GM18858 (cell line): ENCODE measurements around the gene PRRX2.
"Not testable (repeated sequence)": the region's sequence is repeated elsewhere in the genome, so short reads cannot be mapped to it uniquely, and the experiment has no call there.

Source experiments
- ATAC-seq: cut with Tn5 transposase; IDR thresholded peaks from one replicate; pipeline ENCODE4 v1.9.1; 2021; ENCODE audit not compliant: unreplicated experiment

Gene PRRX2

DNA sequence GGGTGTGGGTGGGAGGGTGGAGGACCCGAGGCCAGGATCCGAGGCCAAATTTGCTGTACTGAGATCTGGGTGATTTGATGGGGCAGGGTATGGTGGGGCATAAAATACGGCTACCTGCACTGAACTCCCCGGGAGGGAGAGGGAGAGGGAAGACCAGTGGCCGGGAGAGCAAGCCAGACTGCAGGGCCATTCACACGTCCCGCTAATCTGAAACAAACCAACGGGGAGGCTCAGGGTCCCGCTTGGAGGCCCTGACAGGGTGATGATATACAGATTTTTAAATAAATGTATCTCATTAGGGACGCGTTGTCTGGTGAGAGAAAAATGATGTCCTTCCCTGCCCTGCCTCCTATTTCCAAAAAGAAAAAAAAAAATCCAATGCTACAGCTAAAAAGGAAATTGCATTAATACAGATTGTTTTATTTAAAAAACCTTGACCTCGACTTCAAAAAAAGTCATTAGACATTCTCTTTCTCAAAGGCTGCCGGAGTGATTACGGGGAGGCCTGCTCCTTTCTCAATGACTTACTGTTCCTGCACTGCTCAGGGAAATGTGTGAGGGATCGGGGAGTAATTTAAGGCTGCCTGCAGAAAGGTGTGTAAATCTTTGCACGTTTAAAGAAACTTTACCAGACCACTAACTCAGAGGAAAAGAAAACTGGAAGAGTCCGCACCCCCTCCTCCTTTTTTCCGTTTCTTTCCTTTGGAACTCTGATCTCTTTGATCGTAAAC is 11.5 kb upstream of the PRRX2 start:
- ATAC-seq = no peak

DNA sequence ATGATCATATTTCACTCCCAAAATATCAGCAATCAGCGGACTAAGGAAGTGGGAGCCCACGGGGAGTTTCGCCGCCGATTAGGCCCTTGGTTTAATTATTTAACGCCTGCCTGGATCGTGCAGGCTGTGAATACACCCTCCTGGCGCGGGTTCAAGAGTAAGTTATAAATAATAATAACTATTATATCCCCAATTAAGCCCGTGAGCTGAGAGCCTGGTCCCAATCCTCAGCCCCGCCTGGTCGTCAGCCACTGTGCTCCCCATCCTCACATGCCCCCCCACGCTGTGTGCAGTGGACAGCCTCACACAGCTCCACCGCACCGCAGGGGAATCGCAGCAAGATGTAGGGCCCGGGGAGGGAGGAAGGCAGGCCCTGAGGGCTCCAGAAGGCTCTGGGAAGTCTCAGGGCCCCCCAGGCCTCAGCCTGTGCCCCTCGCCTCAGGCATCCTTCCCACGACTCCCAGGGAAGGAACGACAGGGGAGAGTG is 10.8 kb upstream of the PRRX2 start:
- no peak for ATAC-seq

DNA sequence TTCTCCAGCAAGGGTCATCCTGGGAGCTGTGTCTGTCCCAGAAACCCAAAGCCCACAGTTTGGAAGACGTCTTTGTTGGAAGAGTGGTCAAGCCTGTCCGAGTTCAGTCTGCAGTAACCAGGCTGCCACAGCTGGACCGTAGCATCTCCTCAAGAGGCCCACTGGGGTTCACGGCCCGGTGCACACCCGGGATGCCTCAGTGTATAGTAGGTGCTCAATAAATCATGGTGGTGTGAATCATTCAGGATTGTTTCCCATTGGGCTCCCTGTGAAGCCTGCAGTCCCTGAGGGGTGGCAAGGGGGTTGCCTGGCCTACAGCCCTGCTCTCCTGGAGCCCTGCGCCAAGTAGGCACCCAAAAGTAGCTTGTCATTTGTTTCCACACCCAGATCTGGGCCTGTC is 10.3 kb upstream of the PRRX2 start:
- ATAC-seq = no peak

DNA sequence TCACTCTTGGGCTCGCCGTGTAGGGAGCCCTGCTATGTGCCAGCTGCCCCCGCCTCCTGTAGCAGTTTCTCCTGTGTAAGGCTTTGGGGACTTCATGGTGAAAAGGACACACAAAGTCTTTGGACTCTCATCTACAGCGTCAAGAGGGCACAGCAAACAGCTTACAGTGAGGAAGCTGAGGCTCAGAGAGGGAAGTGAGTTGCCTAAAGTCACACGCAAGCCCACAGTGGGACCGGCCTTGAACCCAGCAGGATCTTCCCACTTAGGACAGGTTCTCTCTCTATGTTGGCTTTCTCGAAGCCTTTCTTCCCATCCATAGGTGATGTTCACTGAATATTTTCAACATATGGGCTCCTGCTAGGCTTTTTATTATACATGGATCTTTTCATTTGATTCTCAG is 9.8 kb upstream of the PRRX2 start:
- ATAC-seq = no peak

DNA sequence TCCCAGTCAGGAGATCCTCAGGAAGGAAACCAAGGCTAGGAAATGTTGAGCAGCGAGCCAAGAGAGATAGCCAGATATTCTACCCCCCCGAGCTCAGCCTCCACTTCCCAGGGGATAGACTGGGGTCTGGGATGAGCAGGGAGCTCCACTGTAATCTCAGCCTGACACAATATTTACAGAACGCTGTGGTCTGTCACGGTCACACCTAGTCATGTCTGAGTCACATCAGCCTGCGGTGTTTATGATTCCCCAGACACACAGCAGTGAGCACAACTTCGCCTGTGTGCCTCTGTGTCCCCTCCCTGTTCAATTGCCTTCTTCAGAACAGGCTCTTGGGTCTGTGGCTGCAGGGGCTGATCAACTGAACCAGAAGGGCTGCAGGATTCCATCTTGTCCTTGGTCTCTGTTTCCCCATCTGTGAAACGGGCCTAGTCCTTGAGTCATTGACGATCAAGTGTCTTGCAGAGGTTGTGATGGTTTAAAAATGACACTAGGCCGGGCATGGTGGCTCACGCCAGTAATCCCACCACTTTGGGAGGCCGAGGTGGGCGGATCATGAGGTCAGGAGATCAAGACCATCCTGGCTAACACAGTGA is 8.6 kb upstream of the PRRX2 start:
- ATAC-seq = no peak

DNA sequence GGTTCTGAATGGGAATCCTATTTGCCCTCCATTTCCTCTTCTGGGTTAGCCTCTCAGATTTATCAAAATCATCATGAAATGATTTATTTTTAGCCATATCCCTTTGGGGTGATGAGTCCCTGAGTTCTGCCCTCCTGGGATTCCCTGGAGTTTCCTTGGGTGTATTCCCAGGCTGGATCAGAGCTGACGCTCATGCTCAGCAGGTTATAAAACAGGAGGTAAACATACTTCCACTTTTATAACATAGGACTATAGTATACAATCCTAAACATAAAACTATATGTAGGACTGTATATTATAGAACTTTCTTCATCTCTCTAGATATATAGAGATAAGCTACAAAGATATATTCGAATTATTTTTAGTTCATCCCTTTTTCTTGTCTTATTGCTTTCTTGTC is 4.4 kb upstream of the PRRX2 start:
- no peak for ATAC-seq

DNA sequence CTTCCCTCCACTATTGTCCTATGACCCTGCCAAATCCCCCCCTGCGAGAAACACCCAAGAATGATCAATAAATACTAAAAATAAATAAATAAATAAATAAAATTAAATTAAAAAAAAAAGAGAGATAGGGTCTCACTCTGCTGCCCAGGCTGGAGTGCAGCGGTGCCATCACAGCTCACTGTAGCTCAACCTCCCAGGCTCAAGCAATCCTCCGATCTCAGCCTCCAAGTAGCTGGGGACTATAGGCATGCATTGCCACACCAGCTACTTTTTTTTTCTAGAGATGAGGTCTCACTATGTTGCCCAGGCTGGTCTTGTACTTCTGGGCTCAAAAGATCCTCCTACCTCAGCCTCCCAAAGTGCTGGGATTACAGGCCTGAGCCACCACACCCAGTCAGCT is 3.2 kb upstream of the PRRX2 start:
- not testable (repeated sequence) for ATAC-seq

DNA sequence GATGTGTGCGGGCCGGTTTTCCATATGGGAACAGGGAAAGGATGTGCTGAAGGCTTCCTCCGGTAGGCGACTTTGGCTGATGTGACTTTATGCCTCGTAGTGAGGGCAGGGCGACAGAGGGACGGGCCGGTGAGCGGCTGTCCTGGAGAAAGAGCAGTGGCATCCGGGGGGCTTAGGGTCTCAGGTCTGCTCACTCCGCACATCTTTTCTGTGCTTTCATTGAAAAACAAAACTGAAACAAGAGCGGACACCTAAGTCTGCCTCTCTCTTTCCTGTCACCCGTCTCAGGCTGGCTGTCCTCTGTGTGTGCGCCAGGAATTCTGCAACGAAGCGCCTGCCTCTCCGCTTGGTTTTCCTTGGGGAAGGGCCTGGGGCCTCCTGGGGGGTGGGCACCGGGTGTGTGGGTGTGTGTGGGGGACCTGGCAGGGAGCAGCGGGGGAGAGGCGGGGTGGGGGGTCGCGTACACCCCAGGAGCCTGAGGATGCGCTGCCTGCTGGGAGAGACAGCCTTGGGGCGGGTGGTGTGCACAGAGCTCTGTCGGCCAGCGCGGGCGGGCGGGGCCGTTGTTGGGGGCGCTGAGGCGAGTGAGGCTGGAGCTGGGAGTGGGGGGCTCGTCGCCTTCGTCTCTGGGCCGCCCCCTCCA is 580 bp upstream of the PRRX2 start:
- no peak for ATAC-seq

DNA sequence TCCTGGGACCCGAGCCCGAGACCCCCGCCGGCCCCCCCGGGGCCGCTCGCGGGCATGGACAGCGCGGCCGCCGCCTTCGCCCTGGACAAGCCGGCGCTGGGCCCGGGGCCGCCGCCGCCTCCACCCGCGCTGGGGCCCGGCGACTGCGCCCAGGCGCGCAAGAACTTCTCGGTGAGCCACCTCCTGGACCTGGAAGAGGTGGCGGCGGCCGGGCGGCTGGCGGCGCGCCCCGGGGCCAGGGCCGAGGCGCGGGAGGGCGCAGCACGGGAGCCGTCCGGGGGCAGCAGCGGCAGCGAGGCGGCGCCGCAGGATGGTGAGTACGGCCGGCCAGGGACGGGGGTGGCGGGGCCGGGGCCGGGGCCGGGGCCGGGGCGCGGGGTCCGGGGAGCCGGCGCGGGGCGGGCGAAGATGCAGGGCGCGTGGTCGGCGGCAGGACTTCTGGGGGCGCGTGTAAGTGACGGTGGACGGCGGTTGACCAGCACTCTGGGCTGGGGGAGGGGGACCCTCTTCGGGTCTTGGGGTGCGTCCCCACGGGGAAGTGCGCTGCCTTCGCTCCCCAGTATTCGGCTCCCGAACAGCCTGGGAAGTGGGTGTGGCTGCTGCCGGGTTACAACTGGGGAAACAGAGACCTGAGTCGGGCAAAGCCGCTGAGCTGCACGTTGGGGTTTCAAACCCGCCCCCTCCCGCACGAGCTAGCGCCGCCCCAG is 520 bp downstream of the PRRX2 start:
- ATAC-seq = no peak

DNA sequence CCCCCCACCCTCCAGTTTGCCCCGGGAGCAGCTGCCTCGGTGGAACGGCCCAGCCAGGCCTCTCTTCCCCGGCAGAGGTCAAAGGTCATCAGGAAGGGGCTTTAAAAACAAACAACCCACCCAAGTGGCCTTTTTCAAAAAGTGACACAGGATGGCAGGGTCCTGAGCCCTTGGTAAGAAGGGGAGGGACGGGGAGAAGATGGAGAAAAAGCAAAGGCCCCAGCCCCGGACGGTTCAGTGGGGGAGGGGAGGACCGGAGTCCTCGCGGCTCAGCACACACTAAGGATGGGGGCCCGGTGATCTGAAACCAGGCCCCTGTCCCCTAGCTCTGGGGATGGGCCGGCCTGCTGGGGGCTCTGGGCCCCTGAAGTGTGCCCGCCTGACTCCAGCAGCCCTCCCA is 1.1 kb downstream of the PRRX2 start:
- ATAC-seq = no peak

DNA sequence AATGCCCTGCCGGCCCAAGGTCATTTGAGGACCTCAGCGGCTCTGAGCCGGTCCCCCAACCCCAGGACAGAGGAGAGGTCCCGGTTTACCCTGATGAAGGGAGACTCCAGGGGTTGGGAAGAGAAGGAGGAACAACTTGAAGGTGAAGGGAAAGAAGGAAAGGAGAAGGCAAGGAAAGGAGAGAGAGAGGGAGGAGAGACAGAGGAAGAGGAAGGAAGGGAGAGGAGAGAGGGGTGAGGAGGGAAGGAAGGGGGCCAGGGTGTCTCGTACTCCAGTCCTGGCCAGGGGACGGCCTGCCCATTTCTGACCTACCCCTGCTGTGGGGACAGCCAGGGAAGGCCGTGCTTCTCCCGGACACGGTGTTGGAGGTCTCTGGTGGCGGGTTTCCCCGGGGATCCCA is 1.9 kb downstream of the PRRX2 start:
- ATAC-seq = no peak

DNA sequence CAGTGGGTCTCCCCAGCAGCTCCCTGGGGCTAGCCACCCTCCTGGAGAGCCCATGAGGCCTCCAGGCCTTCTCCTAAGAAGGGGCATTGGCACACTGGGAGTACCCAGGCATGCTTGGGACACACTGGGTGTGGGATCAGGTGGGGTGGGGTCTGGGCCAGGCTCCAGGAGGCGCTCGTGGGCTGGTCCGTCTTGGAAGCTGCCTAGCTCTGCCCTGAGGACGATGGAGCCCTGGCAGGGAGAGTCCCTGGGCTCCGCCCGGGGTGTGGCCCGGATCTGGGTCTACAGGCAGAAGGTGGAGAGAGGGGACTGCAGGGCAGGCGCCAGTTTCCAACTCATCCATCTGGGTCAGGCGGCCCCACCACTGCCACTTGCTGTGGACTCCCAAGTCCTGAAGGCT is 2.4 kb downstream of the PRRX2 start:
- no peak for ATAC-seq

DNA sequence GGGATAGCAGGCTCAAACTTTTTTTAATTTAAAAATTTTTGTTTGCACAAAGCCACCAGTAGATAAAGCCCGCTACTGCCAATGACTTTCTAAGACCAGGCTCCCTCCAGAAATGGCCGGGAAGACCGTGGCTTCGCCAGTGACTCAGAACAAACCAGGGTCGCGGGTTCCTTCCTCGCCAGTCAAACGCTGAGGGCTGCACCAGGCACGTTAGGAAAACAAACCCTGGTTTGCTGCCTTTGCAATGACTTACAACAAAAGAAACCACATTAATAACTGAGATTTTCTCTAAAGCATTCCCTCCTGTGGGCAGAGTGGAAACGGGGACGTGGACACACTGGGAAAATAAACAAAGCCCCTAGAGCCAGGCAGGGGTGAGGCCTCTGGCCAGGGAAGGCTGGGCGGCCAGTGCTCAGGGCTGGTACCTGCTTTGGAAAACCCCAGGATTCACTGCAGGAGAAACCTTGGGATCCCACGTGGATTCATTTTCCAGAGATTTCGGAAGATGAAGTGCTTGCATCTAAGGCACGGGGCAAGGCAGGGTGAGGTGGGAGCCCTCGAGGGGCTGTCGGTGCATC is 3.8 kb downstream of the PRRX2 start:
- ATAC-seq = no peak

DNA sequence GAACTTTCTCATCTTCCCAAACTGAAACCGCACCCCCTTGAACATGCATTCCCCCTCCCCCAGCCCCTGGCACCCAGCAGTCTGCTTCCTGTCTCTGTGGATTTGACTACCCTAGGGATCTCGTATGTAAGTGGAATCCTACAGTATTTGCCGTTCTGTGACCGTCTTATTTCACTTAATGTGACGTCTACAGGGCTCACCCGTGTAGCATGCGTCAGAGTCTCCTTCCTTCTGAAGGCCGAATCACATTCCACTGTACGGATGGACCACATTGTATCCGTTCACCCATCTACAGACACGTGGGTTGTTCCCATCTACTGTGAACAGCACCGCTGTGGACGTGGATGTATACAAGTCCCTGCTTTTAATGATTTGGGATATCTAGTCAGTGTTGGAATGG is 4.5 kb downstream of the PRRX2 start:
- no peak for ATAC-seq

DNA sequence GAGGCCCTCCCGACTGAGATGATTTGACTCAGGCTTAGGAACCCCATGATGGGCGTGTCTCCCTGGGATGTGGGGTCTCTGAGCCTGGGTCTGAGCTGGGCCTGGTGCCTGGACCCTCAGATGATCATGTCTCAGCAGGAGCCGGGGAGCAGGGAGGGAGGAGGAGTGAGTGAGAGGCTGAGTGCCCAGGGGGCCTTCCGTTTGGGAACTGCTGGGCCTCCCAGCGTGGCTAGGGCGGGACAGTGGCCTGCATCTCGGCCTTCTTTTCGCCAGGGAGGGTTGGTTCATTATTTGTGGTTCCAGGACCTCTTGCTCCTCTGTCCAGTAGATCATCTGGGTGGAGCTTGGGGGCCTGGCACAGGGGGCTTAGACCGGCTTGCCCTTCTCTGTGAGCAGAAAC is 5.6 kb downstream of the PRRX2 start:
- ATAC-seq = no peak

DNA sequence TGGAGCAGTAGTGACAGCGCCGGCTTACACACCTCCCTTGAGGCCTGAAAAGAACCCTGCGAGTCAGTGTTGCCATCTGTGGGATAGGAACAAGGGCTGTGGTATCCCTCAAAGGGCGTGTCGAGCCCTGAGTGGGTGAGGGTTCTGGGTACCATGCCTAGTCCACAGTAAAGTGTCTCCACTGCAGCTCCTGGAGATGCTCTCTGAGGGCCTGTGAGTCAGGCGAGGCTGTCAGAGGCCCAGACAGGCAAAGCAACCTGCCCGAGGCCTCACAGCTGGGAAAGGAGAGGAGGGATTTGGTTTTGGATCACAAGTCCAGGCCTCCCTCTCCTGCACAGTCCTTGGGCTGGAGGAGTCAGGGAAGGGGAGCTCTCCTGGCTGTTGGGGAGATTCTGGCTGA is 6.1 kb downstream of the PRRX2 start:
- no peak for ATAC-seq

DNA sequence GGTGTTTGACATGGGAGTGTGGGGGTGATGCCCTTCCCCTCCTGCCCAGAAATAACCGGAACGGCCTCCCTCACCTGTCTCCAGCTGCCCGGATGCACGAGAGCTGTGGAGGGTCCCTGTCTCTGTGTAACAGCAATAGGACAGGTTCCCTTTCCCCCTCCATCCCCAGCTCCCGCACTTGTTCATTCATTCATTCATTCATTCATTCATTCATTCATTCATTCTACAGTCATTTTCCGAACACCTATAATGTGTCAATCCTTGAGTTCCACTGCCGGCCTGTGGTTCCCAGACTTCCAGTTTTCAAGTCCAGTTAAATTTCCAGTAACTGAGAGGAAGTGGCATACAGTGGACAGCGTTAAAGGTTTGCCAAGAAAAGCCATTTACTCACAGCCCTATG is 7.3 kb downstream of the PRRX2 start:
- ATAC-seq = no peak

DNA sequence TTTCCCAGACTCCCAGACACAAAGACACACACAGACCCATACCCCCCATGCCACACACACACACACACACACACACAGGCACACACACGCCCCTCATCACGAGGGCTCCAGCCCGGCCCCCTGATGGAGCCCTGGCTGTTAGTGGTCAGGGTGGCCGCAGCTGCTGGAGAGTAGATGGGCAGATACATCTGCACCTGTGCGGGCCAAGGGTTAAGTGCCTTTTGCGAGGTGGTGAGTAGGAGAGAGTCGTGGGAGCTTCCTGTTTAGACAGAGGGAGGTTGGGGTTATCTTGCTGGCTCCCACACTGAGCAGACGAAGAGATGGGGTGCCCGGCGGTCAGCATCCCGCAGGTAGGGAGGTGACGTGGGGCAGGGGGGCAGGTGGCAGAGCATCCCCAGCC is 8.2 kb downstream of the PRRX2 start:
- ATAC-seq = no peak

DNA sequence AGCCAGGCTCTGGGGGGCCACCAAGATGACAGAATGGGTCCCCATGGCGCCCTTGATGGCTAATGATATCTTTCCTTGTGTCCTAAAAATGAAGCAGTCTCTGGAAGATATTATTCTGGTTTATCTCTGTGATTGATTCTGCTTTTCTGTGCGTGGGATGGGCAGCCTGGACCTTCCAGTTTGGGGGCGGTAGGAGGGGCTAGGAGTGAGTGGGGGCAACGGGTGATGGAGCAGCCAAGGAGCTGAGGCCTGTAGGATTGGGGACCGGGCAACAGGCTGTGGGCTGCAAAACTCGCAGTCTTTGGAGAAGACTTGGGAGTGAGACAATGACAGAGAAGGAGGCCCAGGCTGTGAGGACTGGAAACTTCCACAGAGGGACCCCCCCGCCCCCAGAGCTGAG is 8.8 kb downstream of the PRRX2 start:
- no peak for ATAC-seq

DNA sequence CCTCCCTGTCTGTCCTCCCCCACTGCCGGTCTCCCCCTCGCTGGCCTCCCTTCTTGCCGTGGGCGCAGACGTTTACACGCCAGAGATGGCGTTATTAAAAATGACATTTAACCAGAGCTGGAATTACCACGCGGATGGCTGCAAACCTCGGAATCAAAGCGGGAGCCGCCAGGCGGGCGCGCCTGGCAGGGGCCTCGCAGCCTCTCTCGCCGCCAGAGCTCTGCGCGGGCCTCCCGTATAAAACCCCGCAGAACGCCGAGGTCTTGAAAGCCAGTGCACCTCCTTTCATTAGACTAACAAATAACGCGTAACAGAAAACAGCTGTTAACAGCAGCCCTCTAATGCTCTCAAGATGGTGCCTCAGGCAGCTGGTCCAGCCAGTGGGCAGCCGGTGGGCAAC is 10.2 kb downstream of the PRRX2 start:
- no peak for ATAC-seq

DNA sequence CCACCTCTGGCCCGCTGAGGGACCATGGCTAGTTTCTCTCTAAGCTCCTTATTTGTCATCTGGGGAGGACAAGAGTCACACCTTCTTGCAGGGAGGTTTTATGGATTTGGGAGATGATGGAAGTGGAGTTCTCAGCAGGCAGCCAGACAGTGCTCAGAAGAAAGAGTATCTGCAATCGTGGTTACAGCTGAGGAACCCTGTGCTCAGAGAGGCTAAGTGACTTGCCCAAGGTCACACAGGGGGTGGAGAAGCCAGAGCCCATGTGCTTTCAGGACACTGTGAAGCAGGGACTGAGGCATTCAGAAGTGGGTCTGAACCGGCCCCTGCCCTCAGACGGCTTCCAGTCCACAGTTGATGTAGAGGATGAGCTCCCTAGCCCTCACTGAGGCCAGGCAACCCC is 10.8 kb downstream of the PRRX2 start:
- no peak for ATAC-seq

DNA sequence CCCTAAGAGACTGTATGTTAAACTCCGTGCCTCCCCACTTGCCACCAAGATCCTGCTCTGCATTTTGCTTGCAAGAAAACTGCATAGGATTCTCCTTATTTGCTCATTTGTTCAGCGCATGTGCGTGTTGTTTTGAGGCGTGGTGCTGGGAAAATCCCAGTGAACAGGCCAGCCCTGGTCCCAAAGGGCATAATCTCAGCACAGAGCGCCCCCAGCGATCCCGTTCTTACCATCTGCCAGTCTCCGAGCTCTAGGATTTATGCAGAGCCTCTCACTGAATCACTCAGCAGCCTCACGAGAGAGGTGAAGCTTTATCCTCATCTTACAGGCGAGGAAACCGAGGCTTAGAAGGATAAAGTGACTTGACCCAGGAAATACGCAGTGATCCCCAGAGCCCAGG is 11.5 kb downstream of the PRRX2 start:
- no peak for ATAC-seq
